SU-DHL-6 (cell line): Measurements from ENCODE around the gene CYP2D6.

ENCODE experiments used
- EZH2phosphoT487 ChIP-seq: fragments of 200-600 bp; sonication (generic), shearing (Covaris generic); conservative IDR thresholded peaks from 2 replicates; pipeline ENCODE4 v1.6.1; 2018; ENCODE audit warnings: mild to moderate bottlenecking, antibody characterized with exemption, low read length, moderate library complexity, mixed read lengths
- TF ChIP-seq, protein P1 (sequence below): fragments of 200-600 bp; sonication (generic); IDR thresholded peaks from one replicate; pipeline ENCODE4 v1.5.1; 2017; ENCODE audit warnings: antibody characterized with exemption, mild to moderate bottlenecking, low read length, moderate library complexity; ENCODE audit not compliant: insufficient read depth, poor library complexity, severe bottlenecking

DNA sequence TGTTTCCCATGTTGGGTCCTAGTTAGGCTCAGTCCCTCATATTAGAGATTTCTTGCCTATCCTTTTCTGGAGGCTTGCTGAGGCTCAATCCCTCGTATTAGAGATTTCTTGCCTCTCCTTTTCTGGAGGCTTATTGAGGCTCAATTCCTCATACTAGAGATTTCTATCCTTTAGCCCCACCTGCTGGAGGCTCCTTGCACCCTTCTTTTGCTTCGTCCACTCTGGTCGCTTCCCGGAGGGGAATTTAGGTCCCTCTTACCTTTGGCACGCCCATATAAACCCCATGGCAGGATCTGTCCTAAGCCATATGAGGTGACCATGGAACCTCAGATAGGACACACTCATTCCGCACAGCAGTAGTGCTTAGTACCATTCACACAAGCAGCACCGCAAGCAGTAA is 15.9 kb downstream of the CYP2D6 start:
- TF ChIP-seq, protein P1, sequence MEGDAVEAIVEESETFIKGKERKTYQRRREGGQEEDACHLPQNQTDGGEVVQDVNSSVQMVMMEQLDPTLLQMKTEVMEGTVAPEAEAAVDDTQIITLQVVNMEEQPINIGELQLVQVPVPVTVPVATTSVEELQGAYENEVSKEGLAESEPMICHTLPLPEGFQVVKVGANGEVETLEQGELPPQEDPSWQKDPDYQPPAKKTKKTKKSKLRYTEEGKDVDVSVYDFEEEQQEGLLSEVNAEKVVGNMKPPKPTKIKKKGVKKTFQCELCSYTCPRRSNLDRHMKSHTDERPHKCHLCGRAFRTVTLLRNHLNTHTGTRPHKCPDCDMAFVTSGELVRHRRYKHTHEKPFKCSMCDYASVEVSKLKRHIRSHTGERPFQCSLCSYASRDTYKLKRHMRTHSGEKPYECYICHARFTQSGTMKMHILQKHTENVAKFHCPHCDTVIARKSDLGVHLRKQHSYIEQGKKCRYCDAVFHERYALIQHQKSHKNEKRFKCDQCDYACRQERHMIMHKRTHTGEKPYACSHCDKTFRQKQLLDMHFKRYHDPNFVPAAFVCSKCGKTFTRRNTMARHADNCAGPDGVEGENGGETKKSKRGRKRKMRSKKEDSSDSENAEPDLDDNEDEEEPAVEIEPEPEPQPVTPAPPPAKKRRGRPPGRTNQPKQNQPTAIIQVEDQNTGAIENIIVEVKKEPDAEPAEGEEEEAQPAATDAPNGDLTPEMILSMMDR = peak; percentile 13
- TF ChIP-seq EZH2phosphoT487 = no peak
